MM.1S (cell line): ENCODE results near the gene TSPAN9.

Experiments
- DNase-seq: peaks from one replicate; pipeline ENCODE4 v3.0.0-alpha.2; 2015
- H2AFZ ChIP-seq: fragments of 300-600 bp; sonication (generic); 2 replicates; pipeline ENCODE4 v1.6.0; 2016; ENCODE audit warnings: antibody characterized with exemption, low read length
- H3F3A ChIP-seq: fragments of 300-600 bp; sonication (generic); 2 replicates; pipeline ENCODE4 v1.6.1; 2016; ENCODE audit warnings: mild to moderate bottlenecking, antibody characterized with exemption, low read length, moderate library complexity, mixed read lengths; ENCODE audit not compliant: insufficient read depth
- H3K27ac ChIP-seq: fragments of 300-600 bp; sonication (generic); 2 replicates; pipeline ENCODE4 v1.5.1; 2016; ENCODE audit warnings: mild to moderate bottlenecking, low read length
- H3K27me3 ChIP-seq: fragments of 300-600 bp; sonication (generic); replicated peaks from 2 replicates; pipeline ENCODE4 v1.6.0; 2016; ENCODE audit warnings: low read length; ENCODE audit not compliant: insufficient read depth
- H3K36me3 ChIP-seq: fragments of 300-600 bp; sonication (generic); replicated peaks from 2 replicates; pipeline ENCODE4 v1.6.1; 2016; ENCODE audit warnings: mild to moderate bottlenecking, low read length, mixed read lengths; ENCODE audit not compliant: insufficient read depth
- H3K4me1 ChIP-seq: fragments of 300-600 bp; sonication (generic); 2 replicates; pipeline ENCODE4 v1.6.1; 2016; ENCODE audit warnings: low read length, mixed read lengths
- H3K4me2 ChIP-seq: fragments of 300-600 bp; sonication (generic); 2 replicates; pipeline ENCODE4 v1.6.0; 2016; ENCODE audit warnings: low read depth, low read length
- H3K4me3 ChIP-seq: fragments of 300-600 bp; sonication (generic); 2 replicates; pipeline ENCODE4 v1.5.1; 2016; ENCODE audit warnings: low read length, mixed read lengths
- H3K79me2 ChIP-seq: fragments of 300-600 bp; sonication (generic); 2 replicates; pipeline ENCODE4 v1.6.1; 2016; ENCODE audit warnings: mixed run types, low read length, mixed read lengths
- H3K9ac ChIP-seq: fragments of 300-600 bp; sonication (generic); 2 replicates; pipeline ENCODE4 v1.6.1; 2016; ENCODE audit warnings: low read length, mixed read lengths
- H3K9me2 ChIP-seq: fragments of 300-600 bp; sonication (generic); replicated peaks from 2 replicates; pipeline ENCODE4 v1.6.1; 2016; ENCODE audit warnings: mild to moderate bottlenecking, low read length, mixed read lengths; ENCODE audit not compliant: insufficient read depth
- H3K9me3 ChIP-seq: fragments of 300-600 bp; sonication (generic); replicated peaks from 2 replicates; pipeline ENCODE4 v1.6.1; 2016; ENCODE audit warnings: mild to moderate bottlenecking, low read length, mixed read lengths; ENCODE audit not compliant: insufficient read depth
- H4K20me1 ChIP-seq: fragments of 300-600 bp; sonication (generic); 2 replicates; pipeline ENCODE4 v1.6.1; 2016; ENCODE audit warnings: mild to moderate bottlenecking, low read length, moderate library complexity, mixed read lengths; ENCODE audit not compliant: insufficient read depth
- EZH2 ChIP-seq: fragments of 300-600 bp; sonication (generic); optimal IDR thresholded peaks from 2 replicates; pipeline ENCODE3; 2017; ENCODE audit warnings: low read depth, mild to moderate bottlenecking, antibody characterized with exemption, low read length, mixed read lengths
- EZH2phosphoT487 ChIP-seq: fragments of 300-600 bp; sonication (generic); IDR thresholded peaks from 2 replicates; pipeline ENCODE4 v1.6.1; 2018; ENCODE audit warnings: antibody characterized with exemption, low read length
- TF ChIP-seq, protein P1 (sequence below): fragments of 300-600 bp; sonication (generic); IDR thresholded peaks from 2 replicates; pipeline ENCODE4 v1.5.1; 2016; ENCODE audit warnings: antibody characterized with exemption, low read length, mixed read lengths

The TSPAN9 gene

GRCh38 chr12:3271639-3272038 lies 194.5 kb downstream of the TSPAN9 start:
- H3K36me3 ChIP-seq, result no peaks in the 10 kb centered on the region
- H3K27me3 ChIP-seq, result peaks cover 83% of the 10 kb centered on the region
- H3K4me2 ChIP-seq, result no peak overlapping the region
- no peak overlapping the region for H3K4me3 ChIP-seq
- H3K9me2 ChIP-seq, result no peaks in the 10 kb centered on the region
- H3K9me3 ChIP-seq, result no peaks in the 10 kb centered on the region
- no peak overlapping the region for H3K9ac ChIP-seq
- H3F3A ChIP-seq, result no peaks in the 10 kb centered on the region
- H3K4me1 ChIP-seq, result no peaks in the 10 kb centered on the region
- H4K20me1 ChIP-seq, result no peaks in the 10 kb centered on the region
- H3K79me2 ChIP-seq, result no peaks in the 10 kb centered on the region
- DNase-seq, result no peak
- H2AFZ ChIP-seq, result no peak overlapping the region
- TF ChIP-seq EZH2phosphoT487 (no peak), EZH2 (no peak)
- TF ChIP-seq, protein P1, sequence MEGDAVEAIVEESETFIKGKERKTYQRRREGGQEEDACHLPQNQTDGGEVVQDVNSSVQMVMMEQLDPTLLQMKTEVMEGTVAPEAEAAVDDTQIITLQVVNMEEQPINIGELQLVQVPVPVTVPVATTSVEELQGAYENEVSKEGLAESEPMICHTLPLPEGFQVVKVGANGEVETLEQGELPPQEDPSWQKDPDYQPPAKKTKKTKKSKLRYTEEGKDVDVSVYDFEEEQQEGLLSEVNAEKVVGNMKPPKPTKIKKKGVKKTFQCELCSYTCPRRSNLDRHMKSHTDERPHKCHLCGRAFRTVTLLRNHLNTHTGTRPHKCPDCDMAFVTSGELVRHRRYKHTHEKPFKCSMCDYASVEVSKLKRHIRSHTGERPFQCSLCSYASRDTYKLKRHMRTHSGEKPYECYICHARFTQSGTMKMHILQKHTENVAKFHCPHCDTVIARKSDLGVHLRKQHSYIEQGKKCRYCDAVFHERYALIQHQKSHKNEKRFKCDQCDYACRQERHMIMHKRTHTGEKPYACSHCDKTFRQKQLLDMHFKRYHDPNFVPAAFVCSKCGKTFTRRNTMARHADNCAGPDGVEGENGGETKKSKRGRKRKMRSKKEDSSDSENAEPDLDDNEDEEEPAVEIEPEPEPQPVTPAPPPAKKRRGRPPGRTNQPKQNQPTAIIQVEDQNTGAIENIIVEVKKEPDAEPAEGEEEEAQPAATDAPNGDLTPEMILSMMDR, result no peak
- H3K27ac ChIP-seq, result no peak overlapping the region

DNA sequence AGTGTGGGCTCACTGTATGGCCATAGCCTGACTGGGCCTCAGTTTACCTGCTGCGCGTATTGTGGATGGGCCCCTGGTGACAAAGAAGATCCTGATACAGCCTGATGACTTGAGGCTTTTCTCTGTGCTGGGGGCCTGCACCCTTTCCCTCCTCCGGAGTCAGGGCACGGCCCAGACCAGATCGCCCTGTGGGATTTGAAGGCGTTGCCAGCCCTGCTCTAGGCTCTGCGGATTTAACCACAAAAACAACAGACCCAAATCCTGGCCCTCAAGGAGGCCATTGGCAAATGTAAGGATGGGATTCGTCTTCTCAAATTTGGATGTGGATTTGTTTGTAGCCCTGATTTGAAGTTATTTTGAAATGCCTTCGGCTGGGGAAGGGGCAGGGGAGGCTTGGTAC lies 195.8 kb downstream of the TSPAN9 start:
- no peaks in the 10 kb centered on the region for H3F3A ChIP-seq
- H3K36me3 ChIP-seq, result no peaks in the 10 kb centered on the region
- peaks cover 84% of the 10 kb centered on the region for H3K27me3 ChIP-seq
- H3K9me2 ChIP-seq, result no peaks in the 10 kb centered on the region
- DNase-seq, result no peak
- H3K4me2 ChIP-seq, result no peak overlapping the region
- H4K20me1 ChIP-seq, result no peaks in the 10 kb centered on the region
- H3K27ac ChIP-seq, result no peak overlapping the region
- H3K79me2 ChIP-seq, result no peaks in the 10 kb centered on the region
- H3K9ac ChIP-seq, result no peak overlapping the region
- H2AFZ ChIP-seq, result no peak overlapping the region
- TF ChIP-seq, protein P1, result no peak
- TF ChIP-seq EZH2phosphoT487, result no peak
- no peaks in the 10 kb centered on the region for H3K4me1 ChIP-seq
- H3K4me3 ChIP-seq, result no peak overlapping the region
- H3K9me3 ChIP-seq, result no peaks in the 10 kb centered on the region

DNA sequence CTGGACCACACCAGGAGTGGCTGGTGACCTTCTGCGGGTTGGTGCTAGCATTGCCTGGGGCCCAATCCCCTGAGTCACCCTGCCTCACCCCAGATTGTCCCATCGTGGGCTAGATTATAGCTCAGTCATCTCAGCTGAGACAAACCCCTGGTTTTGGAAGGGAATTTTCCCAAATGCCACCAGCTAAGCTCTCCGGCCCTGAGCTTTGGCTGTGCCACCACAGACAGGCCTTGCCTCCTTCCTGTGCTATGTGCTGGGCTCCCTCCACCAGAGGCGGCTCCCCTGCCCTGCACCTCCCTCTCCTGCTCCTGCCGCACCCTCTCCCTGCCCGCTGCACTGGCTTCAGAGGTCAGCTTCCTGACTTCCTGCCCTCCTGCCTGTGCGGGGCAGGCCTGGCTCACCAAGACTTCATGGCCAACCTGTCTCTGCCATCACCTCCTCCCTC lies 196.3 kb downstream of the TSPAN9 start:
- no peak overlapping the region for H3K27ac ChIP-seq
- TF ChIP-seq, protein P1, result no peak
- TF ChIP-seq EZH2 (no peak), EZH2phosphoT487 (no peak)
- no peak overlapping the region for H3K9ac ChIP-seq
- H3K9me3 ChIP-seq, result no peaks in the 10 kb centered on the region
- peaks cover 88% of the 10 kb centered on the region for H3K27me3 ChIP-seq
- H2AFZ ChIP-seq, result no peak overlapping the region
- no peaks in the 10 kb centered on the region for H3F3A ChIP-seq
- H3K4me1 ChIP-seq, result no peaks in the 10 kb centered on the region
- no peaks in the 10 kb centered on the region for H3K36me3 ChIP-seq
- no peak overlapping the region for H3K4me2 ChIP-seq
- no peaks in the 10 kb centered on the region for H3K79me2 ChIP-seq
- no peaks in the 10 kb centered on the region for H4K20me1 ChIP-seq
- H3K9me2 ChIP-seq, result no peaks in the 10 kb centered on the region
- no peak overlapping the region for H3K4me3 ChIP-seq
- DNase-seq, result no peak
